GM21786 (cell line): ENCODE results near the gene CYTL1.
"Not testable (repeated sequence)": the region's sequence is repeated elsewhere in the genome, so short reads cannot be mapped to it uniquely, and the experiment has no call there.

Experiments used
- ATAC-seq: cut with Tn5 transposase; IDR thresholded peaks from one replicate; pipeline ENCODE4 v1.9.1; 2021; ENCODE audit not compliant: unreplicated experiment

Gene CYTL1

GRCh38 chr4:5003372-5003857, 15.8 kb downstream of the CYTL1 start:
- ATAC-seq = no peak

- not testable (repeated sequence) for ATAC-seq
Measured at GRCh38 chr4:5001641-5002040, 17.6 kb downstream of the CYTL1 start.

DNA sequence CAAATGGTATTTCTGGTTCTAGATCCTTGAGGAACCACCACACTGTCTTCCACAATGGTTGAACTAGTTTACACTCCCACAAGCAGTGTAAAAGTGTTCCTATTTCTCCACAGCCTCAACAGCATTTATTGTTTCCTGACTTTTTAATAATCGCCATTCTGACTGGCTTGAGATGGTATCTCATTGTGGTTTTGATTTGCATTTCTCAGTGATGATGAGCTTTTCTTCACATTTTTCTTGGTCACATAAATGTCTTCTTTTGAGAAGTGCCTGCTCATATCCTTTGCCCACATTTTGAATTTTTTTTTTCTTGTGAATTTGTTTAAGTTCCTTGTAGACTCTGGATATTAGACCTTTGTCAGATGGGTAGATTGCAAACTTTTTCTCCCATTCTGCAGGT, 22.3 kb downstream of the CYTL1 start:
- ATAC-seq = not testable (repeated sequence)

DNA sequence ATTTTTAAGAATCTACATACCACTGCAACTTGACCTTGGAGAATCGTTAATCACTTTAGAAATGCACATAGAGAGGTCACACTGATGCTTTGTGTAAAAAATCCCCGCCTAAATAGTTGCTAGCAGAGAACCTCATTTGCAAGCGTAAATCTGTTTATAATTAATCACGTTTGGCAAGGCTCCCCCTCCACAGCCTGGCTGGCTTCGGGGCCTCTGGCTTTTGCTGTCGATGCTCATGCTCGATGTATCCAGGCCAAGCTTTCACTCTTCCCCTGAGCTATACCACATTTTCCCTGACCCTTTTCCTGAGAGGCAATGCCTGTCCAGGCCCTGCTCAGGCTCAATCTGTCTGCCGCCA, 23.4 kb downstream of the CYTL1 start:
- no peak for ATAC-seq

- peak; percentile 55 for ATAC-seq
Measured at GRCh38 chr4:4995103-4995907, 24.0 kb downstream of the CYTL1 start.

DNA sequence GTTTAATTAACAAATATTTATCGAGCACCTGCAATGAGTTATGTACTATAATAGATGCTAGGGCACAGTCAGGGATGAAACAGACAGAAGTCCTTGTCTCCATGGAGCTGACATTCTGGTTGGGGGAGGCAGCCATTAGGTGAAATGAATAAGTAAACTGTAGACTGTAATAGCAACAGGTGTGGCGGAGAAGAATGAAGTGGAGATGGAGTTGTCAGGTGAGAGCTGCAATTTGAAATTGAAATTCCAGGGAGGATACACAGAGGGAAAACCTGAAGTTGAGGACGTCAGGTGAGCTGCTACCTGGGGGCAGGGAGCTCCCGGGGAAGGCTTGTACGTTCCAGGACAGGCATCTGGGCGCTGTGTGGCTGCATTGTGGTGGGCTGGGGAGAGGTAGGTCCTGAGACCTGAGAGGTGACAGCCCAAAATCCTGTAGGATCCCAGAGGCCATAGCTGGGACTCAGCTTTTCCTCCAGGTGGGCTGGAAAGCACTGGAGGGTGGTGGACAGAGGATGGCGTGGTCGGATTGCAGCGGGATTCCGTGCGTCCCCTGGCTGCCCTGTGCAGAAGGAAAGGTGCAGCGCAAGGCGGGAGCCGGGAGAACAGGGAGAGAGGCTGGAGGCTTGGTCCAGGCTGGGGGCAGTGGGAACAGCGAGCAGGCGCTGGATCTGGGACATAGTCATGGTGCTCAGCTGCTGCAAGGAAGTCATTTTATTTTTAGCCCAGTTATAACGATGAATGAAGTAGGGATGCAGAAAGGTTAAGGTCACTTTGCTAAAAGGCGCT, 24.8 kb downstream of the CYTL1 start:
- ATAC-seq = no peak

DNA sequence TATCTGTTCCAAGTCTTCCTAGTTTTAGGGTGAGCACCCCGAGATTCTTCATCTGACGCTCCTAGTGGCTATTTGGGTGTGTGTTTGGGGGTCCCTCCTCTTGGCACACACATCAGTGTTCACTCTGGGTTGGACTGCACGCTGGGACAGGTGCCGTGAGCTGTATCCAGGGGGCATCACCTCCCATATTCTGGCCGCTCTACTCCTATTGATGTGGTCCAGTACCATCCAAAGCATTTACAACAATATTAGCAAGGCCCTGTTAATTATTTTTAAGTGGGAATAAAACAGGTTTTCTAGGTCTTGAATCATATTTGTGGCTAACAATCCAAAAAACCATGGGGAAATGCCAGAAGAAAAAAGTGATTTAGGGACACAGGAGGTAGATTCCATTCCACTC, 26.4 kb downstream of the CYTL1 start:
- no peak for ATAC-seq

DNA sequence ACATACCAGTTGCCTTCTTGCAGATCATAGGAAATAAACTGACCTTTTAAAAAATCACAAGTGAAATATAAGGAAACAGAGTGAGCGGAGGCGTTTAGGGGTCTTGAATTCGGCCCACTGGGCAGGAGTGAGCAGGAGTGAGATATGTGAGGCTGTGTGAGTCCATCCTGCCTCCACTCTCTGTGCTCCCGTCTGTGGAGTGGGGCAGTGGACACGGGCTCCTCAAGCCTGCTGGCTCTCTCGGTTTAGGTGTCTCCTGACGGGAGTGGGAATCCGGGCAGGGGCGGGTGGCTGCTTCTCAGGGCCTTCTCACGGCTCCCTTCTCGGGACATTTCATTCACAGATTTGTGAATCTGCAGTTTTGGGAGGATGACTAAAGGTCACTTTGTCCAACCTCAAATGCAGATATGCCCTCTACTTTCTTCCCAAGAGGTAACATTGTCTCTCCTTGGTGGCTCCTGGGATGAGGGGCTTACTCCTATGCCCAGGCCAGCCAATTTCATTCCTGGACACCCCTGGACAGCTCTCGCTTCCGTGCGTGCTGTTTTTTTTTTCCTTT, 27.6 kb downstream of the CYTL1 start:
- no peak for ATAC-seq

GRCh38 chr4:4990857-4991540, 28.3 kb downstream of the CYTL1 start:
- ATAC-seq = no peak

- no peak for ATAC-seq
Measured at GRCh38 chr4:4990329-4990728, 28.9 kb downstream of the CYTL1 start.

- no peak for ATAC-seq
Measured at GRCh38 chr4:4989083-4989622, 30.1 kb downstream of the CYTL1 start.

- ATAC-seq = no peak
Measured at GRCh38 chr4:4987656-4988055, 31.6 kb downstream of the CYTL1 start.

GRCh38 chr4:4986841-4987240, 32.4 kb downstream of the CYTL1 start:
- no peak for ATAC-seq

DNA sequence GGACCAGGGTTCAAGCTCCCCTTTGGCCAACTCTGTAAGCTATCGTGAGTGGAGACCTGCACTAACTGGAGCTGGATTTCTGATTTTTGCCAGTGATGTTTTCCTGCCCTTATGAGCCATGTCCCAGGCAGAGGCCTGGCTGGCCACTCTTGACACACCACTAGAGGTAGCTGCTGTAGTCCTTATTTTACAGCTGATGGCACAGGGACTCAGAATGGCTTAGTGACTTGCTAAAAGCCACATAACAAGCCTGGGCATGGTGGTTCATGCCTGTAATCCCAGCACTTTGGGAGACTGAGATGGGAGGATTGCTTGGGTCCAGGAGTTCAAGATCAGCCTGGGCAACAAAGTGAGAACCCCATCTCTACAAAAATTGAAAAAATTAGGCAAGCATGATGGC, 33.4 kb downstream of the CYTL1 start:
- ATAC-seq = no peak

- no peak for ATAC-seq
Measured at GRCh38 chr4:4985036-4985435, 34.2 kb downstream of the CYTL1 start.

DNA sequence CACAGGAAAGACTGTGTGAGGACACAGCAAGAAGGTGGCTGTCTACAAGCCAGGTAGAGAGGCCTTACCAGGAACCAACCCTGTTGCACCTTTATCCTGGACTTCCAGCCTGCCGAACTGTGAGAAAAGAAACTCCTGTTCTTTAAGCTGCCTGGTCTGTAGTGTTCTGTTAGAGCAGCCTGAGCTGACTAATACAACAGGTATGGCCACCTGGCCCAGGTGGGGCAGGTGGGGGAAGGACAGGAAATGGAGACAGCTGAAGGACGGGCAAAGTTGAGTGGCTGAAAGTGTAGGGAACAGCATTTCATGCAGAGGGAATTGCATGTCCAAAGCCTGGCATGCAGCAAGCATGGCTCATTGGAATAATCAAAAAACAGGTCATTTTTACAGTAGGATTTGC, 35.1 kb downstream of the CYTL1 start:
- ATAC-seq = no peak

GRCh38 chr4:4981827-4982226, 37.4 kb downstream of the CYTL1 start:
- no peak for ATAC-seq

GRCh38 chr4:4981427-4981826, 37.8 kb downstream of the CYTL1 start:
- no peak for ATAC-seq

- ATAC-seq = no peak
Measured at GRCh38 chr4:4980621-4981230, 38.5 kb downstream of the CYTL1 start.

GRCh38 chr4:4979971-4980370, 39.3 kb downstream of the CYTL1 start:
- ATAC-seq = no peak

DNA sequence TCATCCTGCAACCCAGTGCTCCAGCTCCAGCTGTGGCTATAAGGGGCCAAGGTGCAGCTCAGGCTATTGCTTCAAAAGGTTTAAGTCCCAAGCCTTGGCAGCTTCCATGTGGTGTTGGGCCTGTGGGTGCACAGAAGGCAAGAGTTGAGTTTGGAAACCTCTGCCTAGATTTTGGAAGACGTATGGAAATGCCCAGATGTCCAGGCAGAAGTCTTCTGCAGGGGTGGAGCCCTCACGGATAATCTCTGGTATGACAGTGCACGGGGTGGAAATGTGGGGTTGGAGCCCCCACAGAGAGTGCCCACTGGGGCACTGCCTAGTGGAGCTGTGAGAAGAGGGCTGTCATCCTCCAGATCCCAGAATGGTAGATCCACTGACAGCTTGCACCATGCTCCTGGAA, 44.5 kb downstream of the CYTL1 start:
- ATAC-seq = no peak
